ENCODE data around the gene POLR3E.
"Not testable (repeated sequence)": the region's sequence is repeated elsewhere in the genome, so short reads cannot be mapped to it uniquely, and the experiment has no call there.

POLR3E gene

DNA sequence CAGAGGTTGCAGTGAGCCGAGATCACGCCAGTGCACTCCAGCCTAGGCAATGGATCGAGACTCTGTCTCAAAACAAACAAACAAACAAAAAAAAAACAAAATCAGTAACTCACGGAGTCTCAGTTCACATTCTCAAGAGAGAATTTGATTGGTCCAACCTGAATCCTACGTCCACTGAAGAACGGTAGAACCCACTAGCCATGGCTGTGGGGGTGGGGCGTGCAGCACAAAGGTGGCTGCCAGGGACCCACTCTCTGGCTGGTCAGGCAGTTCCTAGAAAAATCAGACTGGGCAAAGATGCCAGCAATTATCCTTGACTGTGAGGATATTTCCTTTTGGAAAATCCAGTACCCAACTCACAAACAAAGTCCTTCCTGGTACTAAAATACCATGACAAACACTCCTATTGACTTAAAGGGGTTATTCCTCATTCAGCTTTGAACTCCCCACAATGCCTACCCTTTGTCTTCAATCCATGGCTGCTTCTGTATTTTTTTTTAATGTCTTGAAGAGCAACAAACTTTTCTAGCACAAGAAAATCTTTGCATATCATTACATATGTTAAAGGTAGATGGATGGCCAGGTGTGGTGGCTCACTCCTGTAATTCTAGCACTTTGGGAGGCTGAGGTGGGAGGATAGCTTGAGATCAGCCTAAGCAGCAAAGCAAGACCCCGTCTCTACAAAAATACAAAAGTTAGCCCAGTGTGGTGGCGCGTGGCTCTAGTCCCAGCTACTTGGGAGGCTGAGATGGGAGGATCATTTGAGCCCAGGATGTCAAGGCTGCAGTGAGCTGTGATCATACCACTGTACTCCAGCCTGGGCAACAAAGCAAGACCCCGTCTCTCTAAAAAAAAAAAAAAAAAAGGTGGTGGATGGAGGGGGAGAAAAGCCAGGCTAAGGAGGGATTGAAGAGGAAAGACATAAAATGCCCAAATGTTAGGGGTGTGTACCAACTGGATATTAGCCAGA, 3.8 kb upstream of the POLR3E start:
- DNase-seq = no peak

DNA sequence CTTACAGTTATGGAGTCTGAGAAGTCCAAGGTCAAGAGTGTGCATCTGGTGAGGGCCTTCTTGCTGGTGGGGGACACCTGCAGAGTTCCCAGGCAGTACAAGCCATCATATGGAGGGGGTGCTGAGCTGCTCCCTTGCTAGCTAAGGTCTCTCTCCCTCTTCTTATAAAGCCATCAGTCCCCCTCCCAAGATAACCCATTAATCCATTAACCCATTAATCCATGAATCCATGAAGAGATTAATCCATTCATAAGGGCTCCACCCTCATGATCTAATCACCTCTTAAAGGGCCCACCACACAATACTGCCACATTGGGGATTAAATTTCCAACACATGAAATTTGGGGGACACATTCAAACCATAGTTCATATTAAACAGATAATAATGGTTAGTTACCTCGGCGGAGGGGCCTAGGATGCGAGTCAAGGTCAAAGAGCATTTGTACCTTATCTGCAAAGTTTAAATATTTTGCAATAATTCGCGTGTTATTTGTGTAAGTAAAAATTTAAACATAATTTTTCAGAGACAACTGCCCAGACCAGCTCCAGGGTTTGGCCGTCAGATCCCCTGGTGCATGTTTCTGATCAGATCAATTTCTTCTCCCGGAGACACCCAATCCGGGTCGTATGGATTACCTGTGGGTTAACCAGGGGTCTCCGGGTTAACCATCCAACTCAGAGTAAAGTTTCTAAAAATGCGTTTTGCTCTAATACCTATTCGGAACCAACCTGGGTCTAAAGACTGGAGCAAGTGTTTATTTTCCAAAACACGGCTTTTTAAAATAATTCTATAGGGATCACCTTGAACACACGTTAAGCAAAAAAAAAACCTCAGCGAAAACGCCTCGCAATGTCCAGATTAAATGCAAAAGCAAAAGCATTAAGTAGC, 740 bp upstream of the POLR3E start:
- no peak for DNase-seq

GRCh38 chr16:22297871-22298733, 893 bp downstream of the POLR3E start:
- peak; percentile 97 for DNase-seq

- no peak for DNase-seq
Observed at GRCh38 chr16:22299036-22299435, 1.8 kb downstream of the POLR3E start.

DNA sequence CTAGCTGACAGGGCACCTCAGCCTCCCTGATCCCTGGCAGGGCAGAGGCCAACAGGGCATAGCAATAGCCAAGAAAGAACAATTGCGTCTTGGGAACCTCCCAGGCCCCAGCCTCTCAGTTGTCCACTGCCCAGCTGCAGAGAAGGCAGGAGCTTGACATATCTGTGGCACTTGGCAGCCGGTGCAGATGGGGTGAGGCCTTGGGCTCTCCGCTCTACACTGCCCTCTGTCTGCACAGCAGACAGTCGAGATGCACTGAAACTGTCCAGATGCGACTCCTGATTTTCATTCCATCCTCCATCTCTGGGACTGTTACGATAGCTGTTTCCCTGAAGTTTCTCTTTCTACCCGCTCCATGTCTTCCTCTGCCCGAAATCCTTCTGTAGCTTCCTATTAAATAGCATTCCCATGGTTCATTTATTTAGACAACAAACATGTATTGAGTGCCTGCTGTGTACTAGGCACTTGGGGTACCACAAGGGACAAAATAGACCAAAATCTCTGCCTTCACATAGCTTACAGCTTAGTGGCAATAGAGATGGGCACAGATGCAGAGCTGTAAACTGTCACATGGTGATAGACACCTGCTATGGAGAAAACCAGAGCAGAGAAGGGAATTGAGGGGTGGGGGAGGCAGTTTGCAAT, 3.3 kb downstream of the POLR3E start:
- peak; percentile 36 for DNase-seq

DNA sequence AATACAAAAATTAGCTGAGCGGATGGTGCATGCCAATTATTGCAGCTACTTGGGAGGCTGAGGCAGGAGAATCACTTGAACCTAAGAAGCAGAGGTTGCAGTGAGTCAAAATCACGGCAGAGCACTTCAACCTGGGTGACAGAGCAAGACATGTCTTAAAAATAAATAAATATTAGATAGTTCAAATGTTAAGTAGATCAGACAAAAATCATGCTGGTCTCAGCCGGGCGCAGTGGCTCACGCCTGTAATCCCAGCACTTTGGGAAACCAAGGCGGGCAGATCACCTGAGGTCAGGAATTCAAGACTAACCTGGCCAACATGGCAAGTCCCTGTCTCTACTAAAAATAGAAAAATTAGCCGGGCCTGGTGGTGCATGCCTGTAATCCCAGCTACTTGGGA, 4.2 kb downstream of the POLR3E start:
- not testable (repeated sequence) for DNase-seq

GRCh38 chr16:22302776-22303363, 5.7 kb downstream of the POLR3E start:
- no peak for DNase-seq

- DNase-seq = no peak
Observed at GRCh38 chr16:22304411-22304810, 7.2 kb downstream of the POLR3E start.

- DNase-seq = no peak
Observed at GRCh38 chr16:22306788-22307187, 9.6 kb downstream of the POLR3E start.

DNA sequence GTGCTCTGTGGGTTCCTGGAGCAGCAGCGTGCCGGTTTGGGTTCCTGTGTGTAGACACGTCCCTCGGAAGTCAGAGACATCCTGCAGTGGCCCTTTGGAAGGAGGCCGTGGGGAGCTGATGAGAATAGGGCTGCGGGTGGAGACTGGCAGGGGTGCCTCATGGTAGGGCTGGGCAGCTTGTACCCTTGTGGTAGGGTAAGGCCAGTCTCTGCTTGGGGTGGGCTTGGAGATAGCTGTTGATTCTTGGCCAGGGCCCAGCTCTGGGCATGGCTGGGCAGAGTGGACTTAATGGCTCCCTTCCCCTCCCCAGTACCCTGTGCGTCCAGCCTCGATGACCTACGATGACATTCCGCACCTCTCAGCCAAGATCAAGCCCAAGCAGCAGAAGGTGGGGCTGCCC, 10.6 kb downstream of the POLR3E start:
- no peak for DNase-seq

DNA sequence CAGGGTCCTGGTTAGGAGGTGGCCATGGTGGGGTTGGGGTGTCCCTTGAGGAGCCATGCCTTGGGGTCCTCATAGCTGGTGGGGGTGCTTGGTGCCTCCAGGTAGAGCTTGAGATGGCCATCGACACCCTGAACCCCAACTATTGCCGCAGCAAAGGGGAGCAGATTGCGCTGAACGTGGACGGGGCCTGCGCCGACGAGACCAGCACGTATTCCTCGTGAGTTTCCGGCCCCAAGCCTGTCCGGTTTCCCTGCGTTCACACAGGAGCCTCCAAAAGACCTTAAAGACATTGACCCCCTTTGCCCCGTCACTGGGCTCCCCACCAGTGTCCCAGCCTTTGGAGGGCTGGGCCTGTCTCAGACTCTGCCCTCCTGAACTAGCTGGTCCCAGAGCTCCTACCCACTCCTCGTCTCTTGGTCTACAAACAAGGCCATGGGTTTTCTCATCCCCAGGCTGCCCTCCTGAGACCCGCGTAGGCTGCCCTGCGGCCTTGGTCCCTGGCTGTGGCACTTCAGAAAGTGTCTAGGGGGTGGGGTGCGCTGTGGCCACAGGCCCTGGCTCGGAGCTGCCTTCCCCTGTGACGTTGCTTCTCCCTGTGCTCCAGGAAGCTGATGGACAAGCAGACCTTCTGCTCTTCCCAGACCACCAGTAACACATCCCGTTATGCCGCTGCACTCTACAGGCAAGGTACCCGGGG, 11.8 kb downstream of the POLR3E start:
- DNase-seq = no peak

DNA sequence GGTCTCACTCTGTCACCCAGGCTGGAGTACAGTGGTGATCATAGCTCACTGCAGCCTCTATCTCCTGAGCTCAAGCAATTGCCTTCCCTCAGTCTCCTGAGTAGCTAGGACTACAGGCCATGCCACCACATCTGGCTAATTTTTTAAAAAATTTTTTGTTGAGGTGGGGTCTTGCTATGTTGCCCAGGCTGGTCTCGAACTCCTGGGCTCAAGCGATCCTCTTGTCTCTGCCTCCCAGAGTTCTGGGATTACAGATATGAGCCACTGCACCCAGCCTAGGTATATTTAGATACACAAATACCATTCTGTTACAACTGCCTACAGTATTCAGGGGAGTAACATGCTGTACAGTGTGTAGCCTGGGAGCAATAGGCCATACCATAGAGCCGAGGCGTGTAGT, 14.3 kb downstream of the POLR3E start:
- DNase-seq = no peak

- no peak for DNase-seq
Observed at GRCh38 chr16:22312897-22313781, 15.9 kb downstream of the POLR3E start.

DNA sequence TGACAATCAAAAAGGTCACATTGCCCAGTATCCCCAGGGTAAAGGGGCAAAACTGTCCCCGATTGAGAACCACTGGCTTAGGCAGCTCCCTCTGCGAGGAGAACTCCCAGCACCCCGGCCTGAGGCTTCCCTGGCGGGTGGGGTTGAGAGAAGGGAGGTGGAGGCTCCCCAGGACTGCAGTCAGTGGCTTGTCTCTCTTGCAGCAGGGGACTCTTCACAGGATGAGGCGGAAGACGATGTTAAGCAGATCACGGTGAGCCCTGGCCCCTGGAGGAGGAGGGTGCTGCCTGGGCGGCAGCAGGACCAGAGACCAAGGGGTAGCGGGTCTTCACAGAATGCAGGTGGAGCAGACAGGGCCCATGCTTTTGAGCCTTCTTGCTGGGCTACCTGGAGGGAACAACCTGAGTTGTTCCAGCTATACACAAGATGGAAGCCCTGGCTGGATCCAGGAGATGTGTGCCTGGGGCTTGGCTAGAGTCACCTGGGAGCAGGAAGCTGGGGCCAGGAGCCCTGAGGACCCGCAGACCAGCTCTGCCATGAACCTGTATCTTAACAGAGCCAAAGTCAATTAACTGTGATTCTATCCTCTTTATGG, 16.8 kb downstream of the POLR3E start:
- DNase-seq = no peak

DNA sequence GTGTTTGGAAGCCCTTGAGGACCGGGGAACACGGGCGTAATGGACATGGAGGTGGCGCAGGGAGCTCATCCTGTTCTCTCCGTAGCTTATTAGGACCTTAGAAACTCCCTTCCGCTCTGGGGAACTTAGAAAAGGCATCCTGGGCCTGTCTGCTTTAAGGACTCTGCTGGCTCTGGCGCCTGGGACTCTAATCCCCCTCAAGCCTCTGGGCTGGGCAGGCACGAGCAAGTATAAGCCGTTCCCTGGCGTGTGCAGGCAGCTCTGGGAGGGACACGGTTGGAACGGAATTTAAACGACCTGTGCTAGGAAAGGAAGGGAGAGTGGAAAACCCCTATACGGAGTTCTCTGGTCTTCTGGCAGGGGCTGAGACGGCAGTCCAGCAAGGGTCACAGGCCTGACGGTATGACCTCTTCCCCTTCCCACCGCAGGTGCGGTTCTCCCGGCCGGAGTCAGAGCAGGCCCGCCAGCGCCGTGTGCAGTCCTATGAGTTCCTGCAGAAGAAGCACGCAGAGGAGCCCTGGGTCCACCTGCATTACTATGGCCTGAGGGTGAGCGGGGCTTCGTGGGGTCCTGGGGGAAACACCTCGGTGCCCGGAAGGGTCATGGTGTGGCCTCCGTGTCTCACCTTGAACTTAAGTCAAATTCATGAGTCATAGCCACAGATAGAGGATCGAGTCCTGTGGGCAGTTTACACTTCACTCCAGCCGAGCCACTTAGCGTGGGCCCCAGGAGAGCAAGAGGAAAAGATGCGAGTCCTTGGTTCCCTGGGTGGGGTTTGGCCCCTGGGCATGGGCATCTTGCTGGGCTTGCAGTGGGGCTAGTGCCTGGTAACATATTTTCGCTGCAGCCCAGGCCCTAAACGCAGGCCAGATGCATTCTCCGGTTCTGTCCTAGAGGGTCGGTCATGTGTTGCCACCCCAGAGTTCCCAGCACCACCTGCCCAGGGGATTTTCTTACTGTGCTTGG, 17.7 kb downstream of the POLR3E start:
- no peak for DNase-seq

DNA sequence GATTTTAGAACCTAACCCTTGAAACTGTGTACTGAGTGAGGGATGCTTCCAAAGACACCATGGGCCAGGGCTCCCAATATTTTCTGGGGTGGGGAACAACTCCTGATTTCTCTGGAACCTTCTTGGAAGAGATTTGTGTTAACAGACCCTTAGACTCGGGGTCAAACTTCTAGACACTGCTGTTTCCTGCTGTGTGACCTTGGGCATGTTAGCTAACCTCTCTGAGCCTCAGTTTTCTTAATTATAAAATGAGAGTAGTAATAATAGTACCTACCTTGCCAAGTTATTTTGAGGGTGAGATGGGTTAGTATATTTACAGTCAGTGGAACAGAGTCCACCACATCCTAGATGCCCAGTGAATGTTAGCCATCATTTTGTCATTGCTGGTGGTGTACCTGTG, 18.8 kb downstream of the POLR3E start:
- no peak for DNase-seq

DNA sequence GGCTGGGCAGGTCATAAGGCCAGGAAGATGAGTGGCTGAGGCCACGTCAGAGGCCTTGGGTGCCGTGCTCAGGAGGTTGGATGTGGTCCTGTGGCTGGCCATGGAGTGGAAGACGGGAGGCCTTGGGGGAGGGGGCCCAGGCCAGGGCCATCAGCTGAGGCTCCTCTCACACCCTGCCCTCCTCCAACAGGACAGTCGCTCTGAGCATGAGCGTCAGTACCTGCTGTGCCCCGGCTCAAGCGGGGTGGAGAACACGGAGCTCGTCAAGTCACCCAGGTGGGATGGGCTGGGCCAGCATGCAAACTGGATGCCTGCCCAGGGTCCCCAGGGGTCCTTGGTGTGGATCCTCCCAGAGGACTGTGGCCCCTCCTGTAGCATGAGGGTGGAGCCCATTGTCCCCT, 19.2 kb downstream of the POLR3E start:
- DNase-seq = no peak

DNA sequence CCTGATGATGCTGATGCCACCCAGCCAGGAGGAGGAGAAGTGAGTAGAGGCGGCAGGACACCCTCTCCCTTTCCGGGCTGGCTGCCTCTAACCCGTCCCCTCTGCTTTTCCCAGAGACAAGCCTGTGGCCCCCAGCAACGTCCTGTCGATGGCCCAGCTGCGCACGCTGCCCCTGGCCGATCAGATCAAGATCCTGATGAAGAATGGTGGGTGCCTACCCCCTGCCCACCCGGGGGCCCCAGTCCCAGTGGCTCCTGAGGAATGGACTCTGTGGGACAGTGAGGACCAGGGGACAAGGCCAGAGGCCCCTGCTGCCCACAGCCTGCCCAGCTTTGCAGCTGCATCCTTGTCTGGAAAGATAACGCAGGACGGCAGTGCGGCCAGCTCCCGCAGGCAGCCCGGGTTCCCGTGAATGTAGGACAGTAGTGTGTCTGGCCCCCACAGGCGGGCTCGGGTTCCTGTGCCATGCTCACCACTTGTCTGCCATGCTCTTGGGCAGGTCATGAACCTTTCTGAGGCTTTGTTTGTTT, 19.9 kb downstream of the POLR3E start:
- DNase-seq = no peak

All from fibroblast of skin of right biceps (primary cell).